ENCODE data around the gene ELL3.

- TF ChIP-seq EZH2phosphoT487 (IDR thresholded peaks at IDR 0.05; ENCODE audit: insufficient read depth, low read depth) (no peak), EZH2 (IDR thresholded peaks at IDR 0.05; ENCODE audit: insufficient read depth, poor library complexity, severe bottlenecking) (no peak)
Observed at GRCh38 chr15:43793647-43794046, 16.9 kb upstream of the ELL3 start.

Measured in GM23248 (cell line).